HK-2 (cell line): ENCODE data around the gene NELL2.
"Not testable (repeated sequence)": the region's sequence is repeated elsewhere in the genome, so short reads cannot be mapped to it uniquely, and the experiment has no call there.

Experiments
- DNase-seq: peaks from one replicate; pipeline ENCODE4 v3.0.0-alpha.2; 2018; ENCODE audit not compliant: unreplicated experiment

NELL2 gene

DNA sequence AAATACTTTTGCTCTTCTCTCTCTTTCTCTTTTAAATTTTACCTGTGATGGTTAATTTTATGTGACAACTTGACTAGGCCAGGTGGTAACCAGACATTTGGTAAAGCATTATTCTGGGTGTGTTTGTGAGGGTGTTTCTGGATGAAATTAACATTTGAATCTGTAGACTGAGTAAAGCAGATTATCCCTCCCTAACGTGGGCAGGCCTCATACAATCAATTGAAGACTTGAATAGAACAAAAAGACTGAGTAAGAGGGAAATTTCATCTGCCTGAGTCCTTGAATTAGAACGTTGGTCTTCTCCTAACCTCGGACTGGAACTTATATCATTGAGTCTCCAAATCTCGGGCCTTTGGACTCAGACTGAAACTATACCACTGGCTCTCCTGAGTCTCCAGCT lies 182.1 kb downstream of the NELL2 start:
- no peak for DNase-seq

GRCh38 chr12:44689587-44689986 lies 186.5 kb downstream of the NELL2 start:
- no peak for DNase-seq

DNA sequence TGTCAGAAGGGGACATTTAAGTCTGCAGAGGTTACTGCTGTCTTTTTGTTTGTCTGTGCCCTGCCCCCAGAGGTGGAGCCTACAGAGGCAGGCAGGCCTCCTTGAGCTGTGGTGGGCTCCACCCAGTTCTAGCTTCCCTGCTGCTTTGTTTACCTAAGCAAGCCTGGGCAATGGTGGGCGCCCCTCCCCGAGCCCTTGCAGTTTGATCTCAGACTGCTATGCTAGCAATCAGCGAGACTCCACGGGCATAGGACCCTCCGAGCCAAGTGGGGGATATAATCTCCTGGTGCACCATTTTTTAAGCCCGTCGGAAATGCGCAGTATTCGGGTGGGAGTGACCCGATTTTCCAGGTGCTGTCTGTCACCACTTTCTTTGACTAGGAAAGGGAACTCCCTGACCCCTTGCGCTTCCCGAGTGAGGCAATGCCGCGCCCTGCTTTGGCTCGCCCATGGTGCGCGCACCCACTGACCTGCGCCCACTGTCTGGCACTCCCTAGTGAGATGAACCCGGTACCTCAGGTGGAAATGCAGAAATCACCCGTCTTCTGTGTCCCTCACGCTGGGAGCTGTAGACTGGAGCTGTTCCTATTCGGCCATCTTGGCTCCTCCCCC lies 189.2 kb downstream of the NELL2 start:
- not testable (repeated sequence) for DNase-seq

GRCh38 chr12:44677724-44678123 lies 198.4 kb downstream of the NELL2 start:
- no peak for DNase-seq

DNA sequence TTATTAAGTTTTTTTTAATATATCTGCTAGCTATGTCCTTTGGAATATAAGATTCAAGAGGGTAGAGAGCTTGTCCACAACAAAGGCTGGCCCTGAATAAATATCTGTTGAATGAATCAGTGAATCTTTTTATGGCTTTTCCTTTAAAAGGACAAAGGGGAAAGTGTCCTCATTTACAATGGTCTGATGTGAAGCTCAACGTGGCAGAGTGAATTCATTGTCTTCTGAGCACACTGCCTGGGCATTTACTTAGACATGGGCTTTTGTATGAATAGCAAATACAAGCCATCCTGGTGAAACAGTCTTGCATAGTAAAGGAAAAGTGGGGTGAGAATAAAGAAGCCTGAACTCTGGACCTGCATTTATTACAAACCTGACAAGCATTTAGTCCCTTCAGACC lies 201.2 kb downstream of the NELL2 start:
- DNase-seq: no peak

GRCh38 chr12:44673811-44674210 lies 202.3 kb downstream of the NELL2 start:
- no peak for DNase-seq

GRCh38 chr12:44672042-44672441 lies 204.1 kb downstream of the NELL2 start:
- no peak for DNase-seq

DNA sequence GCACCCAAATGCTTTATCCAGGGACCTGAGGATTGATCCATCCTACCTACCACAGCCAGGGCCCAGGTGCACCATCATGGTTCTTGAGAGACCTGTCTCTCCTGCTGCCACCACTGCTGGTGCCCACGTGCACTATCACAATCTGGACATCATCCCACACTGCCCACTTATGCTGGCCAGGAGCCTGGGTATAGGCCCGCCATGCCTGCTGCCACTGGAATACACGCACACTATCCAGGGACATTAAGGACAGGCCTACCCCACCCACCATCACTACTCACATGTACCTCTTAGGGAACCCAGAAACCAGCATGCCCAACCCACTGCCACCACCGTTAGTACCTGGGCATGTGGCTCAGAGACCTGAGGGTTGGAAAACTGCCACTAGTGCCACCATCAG lies 207.7 kb downstream of the NELL2 start:
- no peak for DNase-seq

DNA sequence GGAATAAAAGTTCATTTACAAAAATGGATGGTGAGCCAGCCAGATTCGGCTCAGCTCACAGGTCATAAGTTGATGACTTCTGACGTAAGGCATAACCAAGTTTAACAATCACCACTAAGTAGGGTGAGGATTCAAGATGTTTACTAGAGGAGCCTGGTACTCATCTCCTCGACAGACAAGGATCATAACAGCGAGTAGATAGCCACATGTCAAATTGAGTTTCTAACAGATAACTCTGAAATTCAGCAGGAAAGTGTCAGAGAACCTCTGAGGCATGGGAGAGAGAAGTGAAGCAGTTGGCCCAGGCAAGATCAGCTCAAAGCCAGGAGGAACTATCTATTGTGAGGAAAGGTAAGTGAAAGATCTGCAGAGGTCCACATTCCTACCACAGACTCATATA lies 208.7 kb downstream of the NELL2 start:
- no peak for DNase-seq

- DNase-seq: no peak
Observed at GRCh38 chr12:44663291-44663690, 212.8 kb downstream of the NELL2 start.

GRCh38 chr12:44655846-44656245 lies 220.3 kb downstream of the NELL2 start:
- DNase-seq: no peak

DNA sequence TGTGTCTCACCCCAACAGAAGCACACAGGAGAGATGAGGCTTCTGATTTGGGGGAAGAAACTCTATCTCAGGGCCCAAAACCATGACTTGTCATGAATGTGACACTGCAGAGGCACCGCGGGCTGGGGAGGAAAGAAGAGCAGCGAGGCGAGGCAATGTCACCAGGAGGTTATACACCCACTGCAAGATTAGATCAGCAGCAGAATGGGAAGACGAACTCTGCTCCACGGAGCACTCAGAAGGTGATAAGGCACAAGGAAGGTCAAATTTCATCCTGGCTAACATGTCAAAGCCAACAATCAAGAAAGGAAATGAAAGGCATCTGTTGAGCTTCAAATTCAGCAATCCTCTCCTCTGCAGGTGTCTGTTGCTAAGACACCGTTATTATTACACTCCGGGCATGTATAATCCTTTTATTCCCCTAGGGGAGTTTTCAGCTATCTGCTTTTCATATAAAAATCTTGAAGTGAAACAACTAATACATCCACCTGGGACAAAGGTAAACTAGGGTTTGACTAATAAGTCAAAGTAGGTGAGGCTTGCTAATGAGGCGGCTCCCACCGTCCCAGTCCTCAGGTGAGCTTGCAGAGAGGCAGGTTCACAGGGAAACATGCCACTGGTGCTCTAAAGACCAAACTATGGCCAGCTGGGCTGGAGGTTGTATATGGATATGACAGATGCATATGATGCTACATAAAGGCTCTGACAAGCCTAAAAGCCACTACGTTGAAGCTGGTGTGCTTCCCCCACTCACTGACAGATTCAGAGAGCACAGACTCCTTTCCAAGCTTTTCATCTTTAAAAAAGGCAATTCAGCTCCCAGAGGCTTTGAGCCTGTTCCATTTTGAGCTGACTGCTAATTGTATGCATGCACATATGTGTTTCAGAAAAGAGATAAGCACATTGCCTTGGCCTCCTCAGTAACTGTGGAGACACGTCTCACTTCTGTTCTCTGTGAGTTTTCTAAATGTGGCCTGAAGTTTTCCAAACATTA lies 221.2 kb downstream of the NELL2 start:
- no peak for DNase-seq

- no peak for DNase-seq
Observed at GRCh38 chr12:44653861-44654527, 222.1 kb downstream of the NELL2 start.

- no peak for DNase-seq
Observed at GRCh38 chr12:44649693-44650092, 226.4 kb downstream of the NELL2 start.

DNA sequence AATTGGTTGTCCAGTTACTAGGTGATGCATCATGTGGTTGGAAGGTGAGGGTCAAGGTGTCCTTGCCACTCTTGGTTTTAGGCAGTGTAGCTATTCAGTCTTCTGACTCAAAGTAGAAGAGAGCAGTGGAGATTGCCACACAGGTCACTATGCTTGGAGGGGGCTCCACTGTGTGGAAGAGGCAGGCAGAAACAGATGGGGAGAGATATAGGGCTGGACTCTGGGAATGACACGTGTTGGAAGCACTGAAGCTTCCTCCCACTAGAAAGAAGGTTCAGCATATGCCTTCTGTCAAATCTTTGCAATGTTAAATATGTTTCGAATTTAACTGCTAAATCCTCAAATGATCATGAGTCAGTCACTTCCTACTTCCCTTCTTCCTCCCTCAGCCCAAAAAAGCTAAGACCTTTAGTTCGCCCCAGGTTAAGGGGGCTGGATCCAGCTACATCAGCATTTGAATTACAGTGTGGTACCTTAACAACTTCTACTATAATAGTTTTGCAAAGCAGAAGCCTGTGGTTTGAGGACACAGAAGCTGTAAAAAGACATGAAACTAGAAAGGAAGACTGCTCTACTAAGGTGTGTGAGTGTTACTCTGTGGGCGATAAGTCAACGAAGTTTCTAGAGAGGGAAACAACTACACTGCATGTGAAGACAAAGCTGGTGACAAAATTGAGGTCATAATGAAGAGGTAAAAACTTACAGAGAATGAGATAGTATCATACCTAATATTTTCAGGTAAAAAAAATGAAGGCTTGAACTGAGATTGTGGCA lies 228.0 kb downstream of the NELL2 start:
- no peak for DNase-seq

- no peak for DNase-seq
Observed at GRCh38 chr12:44640427-44641190, 235.5 kb downstream of the NELL2 start.

- DNase-seq: no peak
Observed at GRCh38 chr12:44637875-44638274, 238.2 kb downstream of the NELL2 start.

DNA sequence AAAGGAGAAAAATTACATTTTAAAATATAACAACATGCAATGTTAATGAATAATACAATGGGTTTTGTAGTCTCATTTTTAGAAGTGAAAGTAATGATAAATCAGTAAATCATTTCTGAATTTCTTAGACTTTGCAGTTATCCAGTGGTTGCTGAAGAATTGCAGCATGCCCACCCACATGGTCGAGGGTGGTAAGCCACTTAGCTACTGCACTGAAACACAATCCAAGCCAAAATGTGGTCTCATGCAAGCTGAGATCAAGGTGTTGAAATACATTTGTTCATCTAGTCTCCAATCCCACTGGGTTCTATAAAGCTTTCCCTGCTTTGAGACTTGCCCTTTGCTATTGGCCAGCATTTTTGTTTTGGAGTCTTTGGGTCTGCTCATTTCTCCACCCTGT lies 247.9 kb downstream of the NELL2 start:
- no peak for DNase-seq

- no peak for DNase-seq
Observed at GRCh38 chr12:44627387-44628166, 248.5 kb downstream of the NELL2 start.

DNA sequence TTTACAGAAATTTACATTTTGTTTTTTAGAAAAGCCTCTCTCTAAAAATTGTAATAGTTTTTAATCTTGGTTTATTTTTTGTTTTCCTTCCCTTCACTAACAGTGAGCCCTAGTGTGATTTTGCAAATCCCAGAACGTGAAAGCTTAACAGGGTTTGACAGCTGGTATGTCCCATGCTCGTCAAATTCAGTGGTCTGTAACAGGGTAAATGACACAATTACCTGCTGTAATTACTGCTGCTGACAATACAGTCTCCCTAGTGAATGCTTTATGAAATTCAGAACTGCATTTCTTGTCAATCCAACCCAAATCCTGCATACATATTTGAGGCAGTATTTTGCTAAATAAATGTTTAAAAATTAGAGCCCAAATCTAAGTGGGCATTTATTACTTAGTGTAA lies 249.2 kb downstream of the NELL2 start:
- no peak for DNase-seq
